HepG2 (cell line): ENCODE results near the gene OR8A1. TPM values are rescaled to one million over a fixed set of nuclear protein-coding genes. Genes with fewer than 3 reads are reported as not detected.

Experiments
- ATAC-seq: fragments of 200-7000 bp; cut with Tn5 transposase; 3 replicates; pipeline ENCODE4 v1.9.1; 2020; ENCODE audit warnings: mild to moderate bottlenecking, moderate library complexity
- BruUV-seq: library from RNA; stranded (reverse); fragments of 400-500 nt; replicated peaks from 2 replicates; lab custom pipeline; 2021; lab: Mats Ljungman, UMichigan
- CTCF ChIA-PET: fragments of 300-600 bp; formaldehyde crosslinking; extraction: SDS; loops from one replicate; lab custom pipeline; 2021; ENCODE audit warnings: low total read pairs, inconsistent platforms, low intra/inter-chr PET ratio; lab: Yijun Ruan, JAX
- POLR2A ChIA-PET: fragments of 350-600 bp; sonication (Branson Sonifier 250); formaldehyde crosslinking; loops from one replicate; lab custom pipeline; 2020; ENCODE audit warnings: antibody characterized with exemption, inconsistent platforms; lab: Yijun Ruan, JAX
- DNase-seq: peaks from one replicate; pipeline ENCODE4 v3.0.0-alpha.2; 2015; ENCODE audit warnings: low spot score
- FAIRE-seq: peaks from 3 replicates; lab custom pipeline; 2011; peaks lifted over from hg19 to GRCh38; lab: Jason Lieb, UNC
- H2AFZ ChIP-seq: one replicate; pipeline ENCODE4 v1.6.1; 2011; ENCODE audit warnings: low read length, inconsistent platforms
- H3K27ac ChIP-seq: fragments of 300-600 bp; 3 replicates; pipeline ENCODE4 v1.8.0; 2011; ENCODE audit warnings: mixed run types, mild to moderate bottlenecking, mixed read lengths, low read length, inconsistent platforms; ENCODE audit not compliant: insufficient read depth; ENCODE audit errors: extremely low read length
- H3K27me3 ChIP-seq, 2 experiments: fragments of 200-600 bp in 1 of 2; 2 replicates in 1 of 2; 3 replicates in 1 of 2; pipeline versions ENCODE4 v1.6.0 to v1.8.0; 2011; ENCODE audit warnings: low read length in 2 of 2, mild to moderate bottlenecking in 2 of 2, moderate library complexity in 2 of 2, inconsistent platforms in 1 of 2; ENCODE audit not compliant: insufficient read depth in 2 of 2, control insufficient read depth in 1 of 2
- H3K36me3 ChIP-seq, 2 experiments: fragments of 200-600 bp in 1 of 2; replicated peaks in 1 of 2; 2 replicates in 1 of 2; 3 replicates in 1 of 2; pipeline versions ENCODE4 v1.5.1 to v1.8.0; 2011; ENCODE audit warnings: low read length in 2 of 2, inconsistent platforms in 1 of 2; ENCODE audit not compliant: insufficient read depth in 2 of 2, control insufficient read depth in 1 of 2
- H3K4me1 ChIP-seq: 2 replicates; pipeline ENCODE4 v1.5.1; 2012; ENCODE audit warnings: low read length, inconsistent platforms; ENCODE audit not compliant: insufficient read depth
- H3K4me2 ChIP-seq: 2 replicates; pipeline ENCODE4 v1.6.0; 2011; ENCODE audit warnings: low read depth, low read length, inconsistent platforms
- H3K4me3 ChIP-seq, 3 experiments: fragments of 200-600 bp in 1 of 3; sonication (generic), shearing (Covaris generic) in 1 of 3; replicated peaks in 1 of 3; 2 replicates each; pipeline ENCODE4 v1.5.1; 2011 to 2016; ENCODE audit warnings: low read length in 3 of 3, inconsistent platforms in 2 of 3, low read depth in 2 of 3, mild to moderate bottlenecking in 2 of 3, control low read depth in 1 of 3, mixed read lengths in 1 of 3; ENCODE audit not compliant: insufficient read depth in 1 of 3
- H3K79me2 ChIP-seq: one replicate; pipeline ENCODE4 v1.6.1; 2011; ENCODE audit warnings: low read length, inconsistent platforms; ENCODE audit not compliant: insufficient read depth
- H3K9ac ChIP-seq: 2 replicates; pipeline ENCODE4 v1.6.0; 2011; ENCODE audit warnings: mild to moderate bottlenecking, low read depth, low read length, inconsistent platforms; ENCODE audit not compliant: insufficient read depth
- H3K9me3 ChIP-seq: 2 replicates; pipeline ENCODE4 v1.5.1; 2012; ENCODE audit warnings: mild to moderate bottlenecking, low read length
- H4K20me1 ChIP-seq: 2 replicates; pipeline ENCODE4 v1.6.0; 2011; ENCODE audit warnings: inconsistent platforms, mild to moderate bottlenecking, low read length, moderate library complexity; ENCODE audit not compliant: insufficient read depth
- BORCS8-MEF2B ChIP-seq: sonication (generic); formaldehyde crosslinking; IDR thresholded peaks from 2 replicates; pipeline ENCODE4 v1.8.0; 2022; ENCODE audit warnings: mild to moderate bottlenecking, missing genetic modification reagents
- CEBPB ChIP-seq: IDR thresholded peaks from 2 replicates; pipeline ENCODE4 v1.6.1; 2011; ENCODE audit warnings: low read depth, low read length, improper control_type of control experiment, borderline replicate concordance
- FOXA1 ChIP-seq, 2 experiments: fragments of 450-650 bp in 1 of 2; sonication (generic) in 1 of 2; formaldehyde crosslinking in 1 of 2; IDR thresholded peaks; 2 replicates each; pipeline versions ENCODE4 v1.4.0 to v1.6.1; 2016 to 2020; ENCODE audit warnings: missing genetic modification reagents in 1 of 2
- NFE2L1 ChIP-seq: sonication (generic); formaldehyde crosslinking; IDR thresholded peaks from 2 replicates; pipeline ENCODE4 v1.4.0; 2020; ENCODE audit warnings: missing genetic modification reagents, mild to moderate bottlenecking, borderline replicate concordance
- SNAI1 ChIP-seq: sonication (generic); formaldehyde crosslinking; IDR thresholded peaks from 2 replicates; pipeline ENCODE4 v1.5.0; 2020; ENCODE audit warnings: mild to moderate bottlenecking, missing genetic modification reagents, borderline replicate concordance
- TCF7 ChIP-seq: sonication (generic); IDR thresholded peaks from 2 replicates; pipeline ENCODE4 v1.6.1; 2016; ENCODE audit warnings: antibody characterized with exemption, low read depth
- ZNF10 ChIP-seq: sonication (generic); formaldehyde crosslinking; IDR thresholded peaks from 2 replicates; pipeline ENCODE4 v1.4.0; 2020; ENCODE audit warnings: mild to moderate bottlenecking, low read depth, missing genetic modification reagents, borderline replicate concordance
- ZNF354B ChIP-seq: sonication (generic); formaldehyde crosslinking; IDR thresholded peaks from 2 replicates; pipeline ENCODE4 v1.8.0; 2022; ENCODE audit warnings: mild to moderate bottlenecking, missing genetic modification reagents
- ZNF431 ChIP-seq: sonication (generic); formaldehyde crosslinking; IDR thresholded peaks from 2 replicates; pipeline ENCODE4 v1.9.0; 2022; ENCODE audit warnings: missing genetic modification reagents, low read depth, mild to moderate bottlenecking, borderline replicate concordance
- ZNF546 ChIP-seq: sonication (generic); formaldehyde crosslinking; conservative IDR thresholded peaks from 2 replicates; pipeline ENCODE4 v1.8.1; 2023; ENCODE audit warnings: mild to moderate bottlenecking, missing genetic modification reagents
- ZNF607 ChIP-seq: sonication (generic); formaldehyde crosslinking; IDR thresholded peaks from 2 replicates; pipeline ENCODE4 v1.5.1; 2020; ENCODE audit warnings: missing genetic modification reagents, mild to moderate bottlenecking, borderline replicate concordance
- WGBS: methylation state at CpG from one replicate; pipeline ENCODE4 v1.1.6; 2017; ENCODE audit warnings: low lambda C conversion rate; 5-methylcytosine and 5-hydroxymethylcytosine counted together
- in situ Hi-C: cut with HindIII; loops from 2 replicates; pipeline ENCODE4 v1.10.0; 2017; ENCODE audit warnings: low pct_unique_long_range_greater_than_20kb; ENCODE audit not compliant: extremely low pct_ligation_motif_present
- intact Hi-C: fragments of 100-400 bp; cut with micrococcal nuclease; formaldehyde crosslinking; loops from one replicate; pipeline ENCODE4 v1.10.0; 2022; ENCODE audit not compliant: unreplicated experiment
- polyA plus RNA-seq, 8 experiments: library from polyadenylated mRNA; depleted of rRNA in 3 of 8; stranded (reverse) in 7 of 8; unstranded in 1 of 8; fragments of >200 nt; fragmentation: Illumina TruSeq in 4 of 8; extraction: Trizol in 4 of 8; gene quantifications; 2 replicates each; pipeline versions ENCODE4 v1.2.1 to v1.2.3, GENCODE V29; 2011 to 2016; ENCODE audit warnings: low read depth in 4 of 8, missing spikeins in 1 of 8, mixed read lengths in 1 of 8; ENCODE audit not compliant: insufficient read depth in 1 of 8
- total RNA-seq, 5 experiments: library from RNA; depleted of rRNA; stranded (reverse); fragments of >200 nt; fragmentation: Illumina TruSeq; extraction: Trizol; gene quantifications; 2 replicates each; pipeline ENCODE4 v1.2.3, GENCODE V29; 2016; ENCODE audit warnings: low read depth in 1 of 5
- TF ChIP-seq, protein P1 (sequence below): fragments of 450-650 bp; IDR thresholded peaks from 2 replicates; pipeline ENCODE4 v1.6.1; 2017
- TF ChIP-seq, protein P2 (sequence below): sonication (generic); formaldehyde crosslinking; IDR thresholded peaks from 2 replicates; pipeline ENCODE4 v1.4.0; 2020; ENCODE audit warnings: missing genetic modification reagents

Gene OR8A1
- total and polyA plus RNA-seq, 2 of the 13 experiments (the other 11 are each of a cell fraction or from before 2014, with no cell fraction given): not detected

DNA sequence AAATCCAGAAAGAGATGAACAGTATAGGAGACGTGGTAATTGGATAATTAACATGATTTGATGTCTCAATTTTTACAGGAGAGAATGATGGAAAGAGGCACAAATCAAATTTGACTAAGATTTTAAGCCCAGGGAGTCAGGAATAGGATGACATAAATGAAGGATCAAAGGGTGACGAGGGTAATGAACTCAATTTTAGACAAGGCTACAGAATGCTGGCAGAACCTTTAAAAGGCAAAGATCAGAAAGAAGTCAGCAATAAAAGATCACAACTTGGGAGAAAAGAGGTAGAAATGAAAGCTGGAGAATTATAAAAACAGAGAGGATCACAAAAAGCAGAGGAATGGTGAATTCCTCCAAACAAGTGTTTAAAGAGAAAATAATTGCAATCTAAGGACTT is 13.0 kb upstream of the OR8A1 start (continued):
- TF ChIP-seq, protein P1, sequence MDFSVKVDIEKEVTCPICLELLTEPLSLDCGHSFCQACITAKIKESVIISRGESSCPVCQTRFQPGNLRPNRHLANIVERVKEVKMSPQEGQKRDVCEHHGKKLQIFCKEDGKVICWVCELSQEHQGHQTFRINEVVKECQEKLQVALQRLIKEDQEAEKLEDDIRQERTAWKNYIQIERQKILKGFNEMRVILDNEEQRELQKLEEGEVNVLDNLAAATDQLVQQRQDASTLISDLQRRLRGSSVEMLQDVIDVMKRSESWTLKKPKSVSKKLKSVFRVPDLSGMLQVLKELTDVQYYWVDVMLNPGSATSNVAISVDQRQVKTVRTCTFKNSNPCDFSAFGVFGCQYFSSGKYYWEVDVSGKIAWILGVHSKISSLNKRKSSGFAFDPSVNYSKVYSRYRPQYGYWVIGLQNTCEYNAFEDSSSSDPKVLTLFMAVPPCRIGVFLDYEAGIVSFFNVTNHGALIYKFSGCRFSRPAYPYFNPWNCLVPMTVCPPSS: no peak
- TF ChIP-seq ZNF431 (CRISPR knock-in tag): no peak
- no peak for TF ChIP-seq CEBPB
- TF ChIP-seq TCF7: no peak
- no peak for TF ChIP-seq ZNF354B (CRISPR knock-in tag)

DNA sequence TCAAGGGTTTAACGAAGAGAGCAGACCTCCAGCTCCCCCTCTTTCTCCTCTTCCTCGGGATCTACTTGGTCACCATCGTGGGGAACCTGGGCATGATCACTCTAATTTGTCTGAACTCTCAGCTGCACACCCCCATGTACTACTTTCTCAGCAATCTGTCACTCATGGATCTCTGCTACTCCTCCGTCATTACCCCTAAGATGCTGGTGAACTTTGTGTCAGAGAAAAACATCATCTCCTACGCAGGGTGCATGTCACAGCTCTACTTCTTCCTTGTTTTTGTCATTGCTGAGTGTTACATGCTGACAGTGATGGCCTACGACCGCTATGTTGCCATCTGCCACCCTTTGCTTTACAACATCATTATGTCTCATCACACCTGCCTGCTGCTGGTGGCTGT is 363 bp downstream of the OR8A1 start:
- CTCF ChIA-PET: no interaction called here
- no peak for DNase-seq
- POLR2A ChIA-PET: no interaction called here
- no peak overlapping the region for H3K9ac ChIP-seq
- in situ Hi-C loops (no loop called here), intact Hi-C loops (no loop called here)
- ATAC-seq: no peak
- H3K36me3 ChIP-seq: no peaks in the 10 kb centered on the region
- no peaks in the 10 kb centered on the region; a peak in 2 of 5 replicates for H3K27me3 ChIP-seq
- H2AFZ ChIP-seq: no peak overlapping the region
- no peaks in the 10 kb centered on the region for H3K4me1 ChIP-seq
- no peaks in the 10 kb centered on the region for H3K9me3 ChIP-seq
- H4K20me1 ChIP-seq: no peaks in the 10 kb centered on the region
- BruUV-seq: no TSS peak
- H3K4me3 ChIP-seq: no peak overlapping the region
- H3K27ac ChIP-seq: no peak overlapping the region
- FAIRE-seq: no peak
- TF ChIP-seq ZNF10: no peak
- no peak for TF ChIP-seq ZNF607 (CRISPR knock-in tag)
- TF ChIP-seq, protein P2, sequence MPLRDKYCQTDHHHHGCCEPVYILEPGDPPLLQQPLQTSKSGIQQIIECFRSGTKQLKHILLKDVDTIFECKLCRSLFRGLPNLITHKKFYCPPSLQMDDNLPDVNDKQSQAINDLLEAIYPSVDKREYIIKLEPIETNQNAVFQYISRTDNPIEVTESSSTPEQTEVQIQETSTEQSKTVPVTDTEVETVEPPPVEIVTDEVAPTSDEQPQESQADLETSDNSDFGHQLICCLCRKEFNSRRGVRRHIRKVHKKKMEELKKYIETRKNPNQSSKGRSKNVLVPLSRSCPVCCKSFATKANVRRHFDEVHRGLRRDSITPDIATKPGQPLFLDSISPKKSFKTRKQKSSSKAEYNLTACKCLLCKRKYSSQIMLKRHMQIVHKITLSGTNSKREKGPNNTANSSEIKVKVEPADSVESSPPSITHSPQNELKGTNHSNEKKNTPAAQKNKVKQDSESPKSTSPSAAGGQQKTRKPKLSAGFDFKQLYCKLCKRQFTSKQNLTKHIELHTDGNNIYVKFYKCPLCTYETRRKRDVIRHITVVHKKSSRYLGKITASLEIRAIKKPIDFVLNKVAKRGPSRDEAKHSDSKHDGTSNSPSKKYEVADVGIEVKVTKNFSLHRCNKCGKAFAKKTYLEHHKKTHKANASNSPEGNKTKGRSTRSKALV (CRISPR knock-in tag): no peak
- TF ChIP-seq SNAI1 (CRISPR knock-in tag): no peak
- TF ChIP-seq FOXA1 (IDR thresholded peaks at IDR 0.05): no peak
- TF ChIP-seq FOXA1 (CRISPR knock-in tag; IDR thresholded peaks at IDR 0.05): no peak
- no peak for TF ChIP-seq BORCS8-MEF2B
- TF ChIP-seq NFE2L1 (CRISPR knock-in tag): no peak
- no peak for TF ChIP-seq ZNF546 (CRISPR knock-in tag)
- no peaks in the 10 kb centered on the region for H3K79me2 ChIP-seq
- WGBS: 7% methylated on average over 7 of the region's 7 CpGs
- no peak overlapping the region for H3K4me2 ChIP-seq
